Naive thymus-derived CD4-positive, alpha-beta T cell (primary cell): ENCODE results near the gene TPSB2. TPM values are rescaled to one million over a fixed set of nuclear protein-coding genes. Genes with fewer than 3 reads are reported as not detected.

Experiments
- ATAC-seq: fragments of 150-1000 bp; cut with Tn5 transposase; 2 replicates; pipeline ENCODE4 v1.10.0; 2021; ENCODE audit warnings: mild to moderate bottlenecking, moderate library complexity
- CTCF ChIA-PET: fragments of 350-600 bp; sonication (Branson Sonifier 250); formaldehyde crosslinking; loops from one replicate; lab custom pipeline; 2021; ENCODE audit warnings: antibody characterized with exemption; lab: Charles Lee
- POLR2A ChIA-PET: fragments of 350-600 bp; sonication (Branson Sonifier 250); formaldehyde crosslinking; loops from one replicate; lab custom pipeline; 2021; ENCODE audit warnings: antibody characterized with exemption, inconsistent platforms; lab: Charles Lee
- DNase-seq, 9 donors: peaks; one replicate each; pipeline versions ENCODE4 v3.0.0 to v3.0.0-alpha.2; 2020 to 2022; ENCODE audit warnings: mixed read lengths in 1 of 9
- H3K27ac ChIP-seq: one replicate; pipeline ENCODE4 v1.7.0; 2013; ENCODE audit warnings: mild to moderate bottlenecking, low read depth, low read length, moderate library complexity
- H3K27me3 ChIP-seq, 2 donors: one replicate each; pipeline ENCODE4 v1.7.0; 2013; ENCODE audit warnings: low read length in 2 of 2, mild to moderate bottlenecking in 2 of 2, moderate library complexity in 2 of 2; ENCODE audit not compliant: control insufficient read depth in 2 of 2, insufficient read depth in 2 of 2
- H3K36me3 ChIP-seq, 3 experiments: 1 replicate in 2 of 3; 2 replicates in 1 of 3; pipeline ENCODE4 v1.7.0; 2013; ENCODE audit warnings: low read length in 3 of 3, mild to moderate bottlenecking in 3 of 3, moderate library complexity in 1 of 3; ENCODE audit not compliant: insufficient read depth in 3 of 3, control insufficient read depth in 2 of 3
- H3K4me1 ChIP-seq, 2 donors: one replicate each; pipeline ENCODE4 v1.7.0; 2013; ENCODE audit warnings: low read length in 2 of 2, mild to moderate bottlenecking in 2 of 2, moderate library complexity in 1 of 2; ENCODE audit not compliant: control insufficient read depth in 2 of 2, insufficient read depth in 2 of 2
- H3K4me3 ChIP-seq: 2 replicates; pipeline ENCODE4 v1.7.0; 2013; ENCODE audit warnings: mild to moderate bottlenecking, low read length
- H3K9me3 ChIP-seq, 3 experiments: 1 replicate in 2 of 3; 2 replicates in 1 of 3; pipeline ENCODE4 v1.7.0; 2013; ENCODE audit warnings: low read length in 3 of 3; ENCODE audit not compliant: control insufficient read depth in 2 of 3
- H3K27ac Mint-ChIP-seq, 9 donors: one replicate each; pipeline ENCODE4 v1.8.0; 2020 to 2022; ENCODE audit warnings: mixed read lengths in 9 of 9, mild to moderate bottlenecking in 8 of 9, moderate library complexity in 5 of 9, inconsistent platforms in 2 of 9
- H3K27me3 Mint-ChIP-seq, 5 donors: one replicate each; pipeline ENCODE4 v1.8.0; 2021 to 2022; ENCODE audit warnings: mixed read lengths in 5 of 5, mild to moderate bottlenecking in 1 of 5
- H3K36me3 Mint-ChIP-seq, 5 donors: one replicate each; pipeline ENCODE4 v1.8.0; 2020 to 2022; ENCODE audit warnings: mixed read lengths in 5 of 5, mild to moderate bottlenecking in 3 of 5, inconsistent platforms in 1 of 5
- H3K4me1 Mint-ChIP-seq, 7 donors: one replicate each; pipeline ENCODE4 v1.8.0; 2020 to 2022; ENCODE audit warnings: mixed read lengths in 7 of 7, mild to moderate bottlenecking in 3 of 7, inconsistent platforms in 1 of 7
- H3K4me3 Mint-ChIP-seq, 10 donors: one replicate each; pipeline ENCODE4 v1.8.0; 2020 to 2022; ENCODE audit warnings: mild to moderate bottlenecking in 10 of 10, mixed read lengths in 10 of 10, moderate library complexity in 6 of 10, inconsistent platforms in 2 of 10
- H3K9me3 Mint-ChIP-seq, 11 donors: one replicate each; pipeline ENCODE4 v1.8.0; 2020 to 2022; ENCODE audit warnings: mixed read lengths in 11 of 11, mild to moderate bottlenecking in 4 of 11, inconsistent platforms in 1 of 11, moderate library complexity in 1 of 11
- intact Hi-C, 2 donors: fragments of 100-400 bp; cut with micrococcal nuclease; formaldehyde crosslinking; loops; one replicate each; pipeline ENCODE4 v1.15.1; 2023
- polyA plus RNA-seq, 2 donors: library from polyadenylated mRNA; unstranded; fragments of 300-500 nt; fragmentation: Illumina TruSeq; gene quantifications; one replicate each; pipeline ENCODE4 v1.2.3, GENCODE V29; 2021
- total RNA-seq, 6 experiments: library from RNA in 5 of 6; stranded (reverse) in 5 of 6; gene quantifications; 1 replicate in 5 of 6; 2 replicates in 1 of 6; pipeline ENCODE4 v1.2.3 and lab custom pipeline; 2021 to 2026

TPSB2 gene
- total and polyA plus RNA-seq, 7 experiments from 2014 or later = 5.3 TPM; not detected in 6

- Mint-ChIP-seq H3K9me3 (no peaks in the 10 kb centered on the region), H3K27ac (no peak overlapping the region), H3K36me3 (no peaks in the 10 kb centered on the region), H3K4me1 (peaks cover 0 to 2% (median 0%) of the 10 kb centered on the region in 7 donors), H3K27me3 (no peaks in the 10 kb centered on the region), H3K4me3 (no peak overlapping the region)
- H3K36me3 ChIP-seq = no peaks in the 10 kb centered on the region
- no peak overlapping the region for H3K27ac ChIP-seq
- ChIA-PET CTCF (no interaction called here), POLR2A (no interaction called here)
- DNase-seq (no peak), ATAC-seq (no peak)
- no peaks in the 10 kb centered on the region for H3K4me1 ChIP-seq
- no peak overlapping the region for H3K4me3 ChIP-seq
- H3K9me3 ChIP-seq = no peaks in the 10 kb centered on the region
- H3K27me3 ChIP-seq = no peaks in the 10 kb centered on the region
- intact Hi-C loops = no loop called here
Measured at GRCh38 chr16:1218930-1219611, 10.9 kb downstream of the TPSB2 start.

DNA sequence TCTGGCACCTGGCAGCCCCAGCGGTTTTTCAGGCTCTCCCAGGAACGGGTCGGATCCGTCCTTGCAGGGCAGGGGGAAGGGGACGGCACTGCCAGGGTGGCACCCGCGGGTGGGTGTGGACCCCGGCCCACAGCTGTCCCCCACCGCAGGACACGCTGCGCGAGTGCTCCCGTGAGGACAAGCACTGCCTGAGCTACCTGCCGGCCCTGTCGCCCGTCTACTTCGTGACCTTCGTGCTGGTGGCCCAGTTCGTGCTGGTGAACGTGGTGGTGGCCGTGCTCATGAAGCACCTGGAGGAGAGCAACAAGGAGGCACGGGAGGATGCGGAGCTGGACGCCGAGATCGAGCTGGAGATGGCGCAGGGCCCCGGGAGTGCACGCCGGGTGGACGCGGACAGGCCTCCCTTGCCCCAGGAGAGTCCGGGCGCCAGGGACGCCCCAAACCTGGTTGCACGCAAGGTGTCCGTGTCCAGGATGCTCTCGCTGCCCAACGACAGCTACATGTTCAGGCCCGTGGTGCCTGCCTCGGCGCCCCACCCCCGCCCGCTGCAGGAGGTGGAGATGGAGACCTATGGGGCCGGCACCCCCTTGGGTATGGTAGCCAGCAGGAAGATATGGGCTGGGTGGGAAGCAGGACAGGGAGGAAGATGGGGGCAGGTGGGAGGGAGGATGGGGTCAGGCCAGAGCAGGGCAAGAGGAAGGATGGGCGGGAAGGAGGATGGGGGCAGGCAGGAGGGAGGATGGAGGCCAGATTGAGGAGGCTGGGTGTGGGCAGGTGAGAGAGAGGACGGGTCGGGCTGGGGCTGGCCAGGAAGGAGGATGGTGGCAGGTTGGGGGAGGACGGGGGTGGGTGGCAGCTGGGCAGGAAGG is 11.7 kb downstream of the TPSB2 start:
- ChIA-PET POLR2A (no interaction called here), CTCF (no interaction called here)
- Histone ChIP-seq H3K4me1 (no peaks in the 10 kb centered on the region), H3K27ac (no peak overlapping the region), H3K36me3 (no peaks in the 10 kb centered on the region), H3K4me3 (no peak overlapping the region), H3K9me3 (no peaks in the 10 kb centered on the region), H3K27me3 (no peaks in the 10 kb centered on the region)
- ATAC-seq (no peak), DNase-seq (no peak)
- Mint-ChIP-seq H3K4me3 (no peak overlapping the region), H3K36me3 (no peaks in the 10 kb centered on the region), H3K9me3 (no peaks in the 10 kb centered on the region), H3K27ac (no peak overlapping the region), H3K27me3 (no peaks in the 10 kb centered on the region), H3K4me1 (peaks cover 0 to 2% (median 0%) of the 10 kb centered on the region in 7 donors)
- intact Hi-C loops = no loop called here

DNA sequence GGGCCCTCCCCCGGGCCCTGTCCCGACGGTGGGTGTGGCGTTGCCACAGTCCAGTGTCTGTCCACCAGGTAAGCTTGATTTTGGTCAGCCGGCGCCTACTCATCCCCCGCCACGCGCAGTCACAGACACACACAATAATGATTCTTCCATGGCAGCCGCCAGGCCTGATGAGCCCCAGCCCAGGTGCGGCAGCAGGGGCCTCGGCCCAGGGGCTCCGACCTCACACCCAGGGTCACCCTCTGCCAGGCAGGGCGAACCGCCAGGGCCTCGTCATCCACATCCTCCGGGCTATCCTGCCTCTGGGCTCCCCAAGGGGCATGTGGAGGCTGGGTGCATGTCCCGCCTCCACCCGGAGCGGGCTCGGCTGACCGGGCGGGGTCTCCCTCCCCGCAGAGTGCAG is 12.5 kb downstream of the TPSB2 start:
- ChIA-PET CTCF (no interaction called here), POLR2A (no interaction called here)
- Mint-ChIP-seq H3K4me1 (peaks cover 0 to 2% (median 0%) of the 10 kb centered on the region in 7 donors), H3K9me3 (no peaks in the 10 kb centered on the region), H3K27ac (no peak overlapping the region), H3K4me3 (no peak overlapping the region), H3K27me3 (no peaks in the 10 kb centered on the region), H3K36me3 (no peaks in the 10 kb centered on the region)
- H3K4me3 ChIP-seq = no peak overlapping the region
- no peaks in the 10 kb centered on the region for H3K36me3 ChIP-seq
- no peaks in the 10 kb centered on the region for H3K4me1 ChIP-seq
- H3K9me3 ChIP-seq = no peaks in the 10 kb centered on the region
- no peak for DNase-seq
- no peak overlapping the region for H3K27ac ChIP-seq
- intact Hi-C loops = no loop called here
- ATAC-seq = no peak
- no peaks in the 10 kb centered on the region for H3K27me3 ChIP-seq

DNA sequence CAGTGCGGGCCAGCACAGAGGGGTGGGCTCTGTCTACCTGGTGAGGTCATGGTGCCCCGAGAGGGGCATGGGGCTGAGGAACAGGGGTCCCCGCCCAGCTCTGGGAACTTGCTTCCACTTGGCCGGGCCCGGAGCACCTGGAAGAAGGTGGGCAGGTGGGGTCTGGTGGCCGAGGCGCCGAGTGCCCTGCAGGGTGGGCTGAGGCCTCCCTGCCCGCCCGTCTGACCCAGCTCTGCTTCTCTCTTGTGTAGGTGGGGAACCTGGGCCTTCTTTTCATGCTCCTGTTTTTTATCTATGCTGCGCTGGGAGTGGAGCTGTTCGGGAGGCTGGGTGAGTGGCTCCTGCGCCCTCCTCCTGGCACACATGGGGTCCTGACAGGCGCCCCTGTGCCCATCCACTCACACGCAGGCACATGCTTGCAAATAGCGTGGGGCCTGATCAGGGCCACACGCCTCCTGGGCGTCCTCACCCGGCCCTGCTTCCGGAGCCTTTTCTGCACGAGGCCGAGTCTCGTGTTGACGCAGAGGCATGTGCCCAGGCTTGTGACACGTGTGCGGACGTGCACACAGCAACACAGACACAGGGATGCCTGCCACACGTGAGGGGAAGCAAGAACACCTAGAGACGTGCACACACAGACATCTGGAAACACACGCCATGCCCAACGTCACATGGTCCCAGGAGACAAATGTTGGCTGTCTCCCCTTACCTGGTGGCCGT is 13.1 kb downstream of the TPSB2 start:
- ChIA-PET CTCF (no interaction called here), POLR2A (no interaction called here)
- Histone ChIP-seq H3K27ac (no peak overlapping the region), H3K4me3 (no peak overlapping the region), H3K36me3 (no peaks in the 10 kb centered on the region), H3K27me3 (no peaks in the 10 kb centered on the region), H3K4me1 (no peaks in the 10 kb centered on the region), H3K9me3 (no peaks in the 10 kb centered on the region)
- ATAC-seq (no peak), DNase-seq (no peak)
- H3K4me3 Mint-ChIP-seq = no peak overlapping the region
- no peaks in the 10 kb centered on the region for H3K27me3 Mint-ChIP-seq
- intact Hi-C loops = no loop called here
- no peaks in the 10 kb centered on the region for H3K9me3 Mint-ChIP-seq
- no peaks in the 10 kb centered on the region for H3K36me3 Mint-ChIP-seq
- H3K27ac Mint-ChIP-seq = no peak overlapping the region
- peaks cover 0 to 2% (median 0%) of the 10 kb centered on the region in 7 donors for H3K4me1 Mint-ChIP-seq

GRCh38 chr16:1216296-1216619 is 13.7 kb downstream of the TPSB2 start:
- Mint-ChIP-seq H3K4me1 (peaks cover 0 to 2% (median 0%) of the 10 kb centered on the region in 7 donors), H3K27ac (no peak overlapping the region), H3K36me3 (no peaks in the 10 kb centered on the region), H3K27me3 (no peaks in the 10 kb centered on the region), H3K9me3 (no peaks in the 10 kb centered on the region), H3K4me3 (no peak overlapping the region)
- intact Hi-C loops = no loop called here
- ATAC-seq = no peak
- H3K27ac ChIP-seq = no peak overlapping the region
- no peak overlapping the region for H3K4me3 ChIP-seq
- ChIA-PET CTCF (no interaction called here), POLR2A (no interaction called here)
- no peaks in the 10 kb centered on the region for H3K36me3 ChIP-seq
- H3K4me1 ChIP-seq = no peaks in the 10 kb centered on the region
- DNase-seq = no peak
- no peaks in the 10 kb centered on the region for H3K27me3 ChIP-seq
- no peaks in the 10 kb centered on the region for H3K9me3 ChIP-seq

- intact Hi-C loops = no loop called here
- no peak overlapping the region for H3K4me3 Mint-ChIP-seq
- no peaks in the 10 kb centered on the region for H3K27me3 Mint-ChIP-seq
- Histone ChIP-seq H3K4me3 (no peak overlapping the region), H3K4me1 (no peaks in the 10 kb centered on the region), H3K27ac (no peak overlapping the region), H3K9me3 (no peaks in the 10 kb centered on the region), H3K36me3 (no peaks in the 10 kb centered on the region), H3K27me3 (no peaks in the 10 kb centered on the region)
- H3K27ac Mint-ChIP-seq = peak overlapping the region in 1 of 9 donors; percentile 76
- H3K9me3 Mint-ChIP-seq = no peaks in the 10 kb centered on the region
- CTCF ChIA-PET = no interaction called here
- ATAC-seq (no peak), DNase-seq (no peak)
- POLR2A ChIA-PET = no interaction called here
- peaks cover 0 to 2% (median 0%) of the 10 kb centered on the region in 7 donors for H3K4me1 Mint-ChIP-seq
- no peaks in the 10 kb centered on the region for H3K36me3 Mint-ChIP-seq
Measured at GRCh38 chr16:1215574-1216295, 14.2 kb downstream of the TPSB2 start.
